HEK293T (cell line): ENCODE data around the gene FERMT2.

ENCODE experiments used
- FOXM1 ChIP-seq: fragments of 450-650 bp; IDR thresholded peaks from 2 replicates; pipeline ENCODE4 v1.6.1; 2017; ENCODE audit warnings: mild to moderate bottlenecking, borderline replicate concordance
- L3MBTL2 ChIP-seq: fragments of 450-650 bp; conservative IDR thresholded peaks from 2 replicates; pipeline ENCODE4 v1.6.1; 2016; ENCODE audit warnings: mild to moderate bottlenecking
- SP1 ChIP-seq: fragments of 450-650 bp; IDR thresholded peaks from 2 replicates; pipeline ENCODE4 v1.6.1; 2017

- TF ChIP-seq FOXM1 = no peak
- TF ChIP-seq L3MBTL2 = no peak
- no peak for TF ChIP-seq SP1
Measured at GRCh38 chr14:52829527-52830185, 121.2 kb downstream of the FERMT2 start.
